ENCODE data around the gene RMP24.

GRCh38 chr18:35962320-35962719, 10.2 kb upstream of the RMP24 start:
- TF ChIP-seq EZH2 (IDR thresholded peaks at IDR 0.05; ENCODE audit: low read depth, unreplicated experiment) (no peak), CREB1 (CRISPR knock-in tag; IDR thresholded peaks at IDR 0.05; ENCODE audit: low read depth) (no peak), CTCF (conservative IDR thresholded peaks at IDR 0.05; ENCODE audit: low read depth in 2 of 2) (no peak), EZH2phosphoT487 (IDR thresholded peaks at IDR 0.05; ENCODE audit: unreplicated experiment) (no peak), NANOG (IDR thresholded peaks at IDR 0.05; ENCODE audit: borderline replicate concordance) (no peak), REST (IDR thresholded peaks at IDR 0.05; ENCODE audit: unreplicated experiment) (no peak), JUNB (IDR thresholded peaks at IDR 0.05; ENCODE audit: unreplicated experiment) (no peak), ETS1 (IDR thresholded peaks at IDR 0.05) (no peak)

All from GM23338 (cell line).